HG02610 (cell line): ENCODE measurements around the gene NUPR1.
"Not testable (repeated sequence)": the region's sequence is repeated elsewhere in the genome, so short reads cannot be mapped to it uniquely, and the experiment has no call there.

Experiments used
- ATAC-seq: cut with Tn5 transposase; IDR thresholded peaks from one replicate; pipeline ENCODE4 v1.9.1; 2021; ENCODE audit warnings: mild to moderate bottlenecking, moderate library complexity; ENCODE audit not compliant: unreplicated experiment

The NUPR1 gene

GRCh38 chr16:28538733-28539596, at the start of gene NUPR1:
TSS of gene NUPR1 (minus strand) at chr16:28538974. CDS start at chr16:28538907, 67 bp downstream.
- no peak for ATAC-seq

- no peak for ATAC-seq
Observed at GRCh38 chr16:28587386-28587785, 48.6 kb upstream of the NUPR1 start.

GRCh38 chr16:28586466-28586865, 47.7 kb upstream of the NUPR1 start:
- no peak for ATAC-seq

- ATAC-seq, result no peak
Observed at GRCh38 chr16:28585674-28586073, 46.9 kb upstream of the NUPR1 start.

- no peak for ATAC-seq
Observed at GRCh38 chr16:28580726-28581315, 42.0 kb upstream of the NUPR1 start.

GRCh38 chr16:28575446-28576109, 36.8 kb upstream of the NUPR1 start:
- no peak for ATAC-seq

GRCh38 chr16:28574925-28575324, 36.2 kb upstream of the NUPR1 start:
- ATAC-seq, result no peak

- no peak for ATAC-seq
Observed at GRCh38 chr16:28573738-28574718, 35.3 kb upstream of the NUPR1 start.

- no peak for ATAC-seq
Observed at GRCh38 chr16:28572696-28573510, 34.1 kb upstream of the NUPR1 start.

GRCh38 chr16:28569968-28570752, 31.4 kb upstream of the NUPR1 start:
- no peak for ATAC-seq

- no peak for ATAC-seq
Observed at GRCh38 chr16:28569021-28569420, 30.2 kb upstream of the NUPR1 start.

GRCh38 chr16:28567292-28567691, 28.5 kb upstream of the NUPR1 start:
- ATAC-seq, result no peak

- ATAC-seq, result not testable (repeated sequence)
Observed at GRCh38 chr16:28566233-28566925, 27.6 kb upstream of the NUPR1 start.

- ATAC-seq, result no peak
Observed at GRCh38 chr16:28563218-28563617, 24.4 kb upstream of the NUPR1 start.

- no peak for ATAC-seq
Observed at GRCh38 chr16:28562199-28562598, 23.4 kb upstream of the NUPR1 start.

- ATAC-seq, result no peak
Observed at GRCh38 chr16:28561557-28562187, 22.9 kb upstream of the NUPR1 start.

- no peak for ATAC-seq
Observed at GRCh38 chr16:28558456-28558855, 19.7 kb upstream of the NUPR1 start.

- no peak for ATAC-seq
Observed at GRCh38 chr16:28556914-28557320, 18.1 kb upstream of the NUPR1 start.
